CD4-positive, alpha-beta T cell treated with Interleukin-17A for 4 hours (primary cell): ENCODE results near the gene SKI.

Experiments
- DNase-seq: peaks from one replicate; pipeline ENCODE4 v3.0.0-alpha.2; 2020; ENCODE audit warnings: mixed read lengths

SKI gene

GRCh38 chr1:2210786-2211185 is 17.3 kb upstream of the SKI start:
- DNase-seq, result no peak

DNA sequence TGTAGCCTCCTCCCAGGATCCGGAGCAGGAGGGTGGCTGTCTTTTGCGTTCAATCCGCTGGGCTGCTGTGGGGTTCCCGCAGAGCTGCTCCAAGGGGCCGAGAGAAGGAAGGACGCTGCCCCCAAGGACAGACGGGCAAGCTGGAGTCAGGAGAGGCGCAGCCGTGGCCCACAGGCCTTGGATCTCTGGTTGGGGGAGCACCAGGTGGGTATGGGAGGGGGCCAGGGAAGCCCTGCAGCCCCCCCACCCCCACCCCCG is 15.9 kb upstream of the SKI start:
- DNase-seq, result no peak

DNA sequence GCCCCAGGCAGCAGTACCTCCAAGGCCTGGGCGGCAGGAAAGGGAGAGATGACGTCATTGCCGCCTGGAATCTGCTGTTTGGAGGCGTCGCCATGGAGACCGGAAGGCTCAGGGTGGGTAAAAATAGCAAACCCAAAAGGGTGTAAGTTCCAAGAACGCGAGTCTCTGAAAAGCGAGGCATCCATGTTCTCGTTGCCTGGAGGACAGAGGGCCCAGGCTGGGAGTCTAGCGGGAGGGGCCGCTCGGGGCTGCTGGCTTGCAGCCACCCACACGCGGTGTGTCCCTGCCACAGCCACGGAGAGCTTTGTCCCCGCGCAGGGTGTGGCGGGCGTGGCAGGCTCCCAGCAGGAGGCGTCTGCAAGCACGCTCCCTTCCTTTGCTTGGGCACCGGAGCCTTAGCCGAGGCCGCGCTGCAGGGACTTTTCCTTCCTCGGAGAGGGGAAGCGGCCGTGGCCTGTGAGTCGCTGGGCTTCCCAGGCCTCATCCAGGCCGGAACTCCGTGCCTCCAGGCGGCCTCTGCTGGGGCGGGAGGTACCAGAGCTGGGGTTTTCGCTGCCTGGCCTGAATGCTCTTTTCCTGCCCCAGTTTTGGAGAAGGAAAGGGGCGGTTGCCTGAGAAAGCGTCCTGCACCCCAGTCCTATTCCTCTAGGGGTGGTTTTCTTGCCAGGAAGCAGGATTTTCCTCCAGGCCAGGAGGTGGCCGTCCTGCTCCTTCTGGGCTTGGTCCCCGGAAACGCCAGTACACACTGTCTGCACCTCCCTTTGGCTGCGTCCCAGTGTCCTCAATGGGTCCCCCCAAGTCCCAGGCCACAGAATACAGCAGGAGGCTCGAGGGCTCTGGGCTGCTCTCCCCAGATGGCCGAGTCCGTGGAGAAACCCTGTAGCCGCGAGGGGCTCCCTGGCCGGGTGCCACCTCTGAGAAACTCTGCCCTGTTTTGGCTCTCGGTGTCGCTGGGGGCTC is 15.3 kb upstream of the SKI start:
- peak; percentile 75 for DNase-seq

DNA sequence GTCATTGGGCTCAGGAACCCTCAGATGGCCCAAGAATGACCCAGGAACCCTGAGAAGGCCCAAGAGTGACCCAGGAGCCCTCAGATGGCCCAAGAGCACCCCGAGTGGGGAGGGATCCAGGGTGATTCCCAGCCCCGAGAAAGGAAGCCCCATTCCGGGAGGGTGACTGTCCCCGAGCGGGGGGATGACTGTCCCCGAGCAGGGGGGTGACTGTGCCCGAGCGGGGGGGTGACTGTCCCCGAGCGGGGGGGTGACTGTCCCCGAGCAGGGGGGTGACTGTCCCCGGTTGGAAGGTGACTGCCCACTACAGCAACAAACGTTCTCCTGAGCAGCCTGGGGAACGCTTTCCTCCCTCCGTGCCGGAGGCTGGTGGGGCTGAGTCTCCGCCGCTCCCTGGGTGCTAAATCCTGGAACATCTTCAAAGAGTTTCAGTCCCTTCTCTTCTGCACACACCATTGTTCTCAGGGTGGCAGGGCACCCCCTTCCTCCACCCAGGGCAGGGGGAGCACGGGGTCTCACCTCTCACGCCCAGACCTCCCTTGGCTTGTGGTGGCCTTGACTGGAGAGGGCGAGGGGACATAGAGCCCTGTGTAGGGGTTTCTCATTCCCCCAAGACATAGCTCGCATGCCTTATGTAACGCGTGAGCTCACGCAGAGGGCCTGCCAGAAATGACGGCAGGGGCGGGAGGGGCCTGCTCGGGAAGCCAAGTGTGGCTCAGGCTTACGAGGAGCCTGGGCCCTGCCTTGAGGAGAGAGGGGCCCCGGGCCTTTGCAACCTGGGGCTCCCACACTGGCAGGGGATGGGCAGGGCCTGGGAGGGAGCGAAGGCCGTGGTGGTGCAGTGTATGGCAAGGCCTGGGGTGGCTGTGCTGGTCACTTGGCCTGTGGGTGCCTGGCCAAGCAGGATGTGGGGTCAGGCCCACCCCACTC is 14.3 kb upstream of the SKI start:
- no peak for DNase-seq

DNA sequence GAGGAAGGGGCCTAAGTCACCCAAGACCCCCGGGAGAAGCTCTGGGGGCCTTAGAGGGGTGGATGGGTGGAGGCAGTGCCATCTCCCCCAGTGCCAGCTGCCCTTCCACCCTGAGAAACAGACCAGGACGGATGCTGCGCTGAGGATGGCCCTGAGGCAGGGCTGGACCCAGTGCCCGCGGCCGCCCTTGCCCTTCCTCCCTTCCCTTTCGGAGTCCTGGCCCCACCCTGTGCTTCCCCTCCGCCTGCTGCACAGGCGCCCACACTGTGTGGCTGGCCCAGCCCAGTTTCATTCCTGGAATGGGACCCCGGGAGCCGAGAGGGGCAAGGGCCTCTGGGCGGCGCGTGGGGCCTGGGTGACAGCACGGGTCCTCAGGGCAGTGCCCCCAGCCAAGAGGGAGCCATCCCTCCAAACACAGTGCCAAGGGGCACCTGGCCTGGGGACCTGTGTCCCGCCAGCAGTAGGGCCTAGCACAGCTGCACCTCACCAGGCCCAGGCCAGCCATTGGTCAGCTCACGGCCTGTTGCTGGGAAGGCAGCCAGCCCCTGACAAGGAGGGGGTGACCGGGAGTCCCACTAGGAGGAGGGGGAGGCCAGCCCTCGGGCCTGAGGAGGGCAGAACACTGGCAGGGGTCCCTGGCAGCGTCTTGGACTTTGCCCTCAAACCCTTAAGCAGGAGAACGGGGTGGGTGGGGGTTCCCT is 13.4 kb upstream of the SKI start:
- DNase-seq, result no peak

- no peak for DNase-seq
Observed at GRCh38 chr1:2215329-2215728, 12.8 kb upstream of the SKI start.

DNA sequence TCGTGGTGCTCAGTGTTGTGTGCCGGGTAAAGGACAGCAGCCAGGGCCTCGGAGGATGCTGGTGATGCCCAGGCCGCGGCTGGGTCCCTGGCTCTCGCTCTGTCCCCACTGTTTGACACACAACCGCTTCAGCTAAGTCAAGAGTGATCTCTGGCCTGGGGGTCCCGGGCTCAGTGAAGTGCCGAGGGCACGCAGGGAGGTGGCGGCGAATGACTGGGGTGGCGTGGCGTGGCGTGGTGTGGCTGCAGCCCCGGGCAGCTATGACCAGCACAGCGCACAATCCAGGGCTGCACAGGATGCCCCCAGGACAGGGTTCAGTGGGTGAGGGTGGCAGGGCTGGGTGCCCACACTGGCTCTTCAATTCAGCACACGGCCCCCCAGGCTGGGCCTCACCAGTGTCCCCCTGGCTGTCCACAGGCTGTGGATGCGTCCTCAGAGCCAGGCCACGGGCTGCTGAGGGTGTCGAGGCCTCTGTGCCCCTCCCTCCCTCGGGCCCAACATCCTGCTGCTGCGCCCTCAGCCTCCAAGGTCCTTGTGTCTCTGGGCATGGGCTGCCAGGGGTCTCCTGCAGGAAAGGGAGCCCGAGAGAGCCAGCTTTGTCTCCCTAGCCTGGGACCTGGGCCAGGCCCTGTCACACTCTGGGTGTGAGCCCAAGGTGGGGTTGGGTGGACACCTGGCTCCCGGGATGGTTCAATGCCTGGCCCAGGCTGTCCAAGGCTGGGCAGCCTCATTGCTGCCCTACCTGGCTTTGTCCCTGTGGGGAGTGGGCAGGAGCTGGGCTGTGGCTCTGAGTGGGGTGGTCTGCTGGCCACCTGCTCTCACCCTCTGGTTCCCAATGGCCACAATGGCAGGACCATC is 12.0 kb upstream of the SKI start:
- DNase-seq, result no peak

DNA sequence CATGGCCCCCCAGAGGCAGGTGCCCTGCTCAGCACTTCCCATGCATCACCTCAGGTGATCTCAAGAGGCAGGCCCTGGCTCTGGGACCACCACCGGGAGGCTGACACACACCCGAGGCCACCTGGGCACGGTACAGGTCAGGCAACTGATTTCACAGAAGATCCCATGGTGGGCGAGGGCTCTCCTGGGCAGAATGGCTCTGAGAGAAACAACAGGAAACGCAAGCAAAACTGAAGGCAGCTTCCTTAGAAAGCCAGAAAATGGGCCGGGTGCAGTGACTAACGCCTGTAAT is 11.4 kb upstream of the SKI start:
- no peak for DNase-seq

DNA sequence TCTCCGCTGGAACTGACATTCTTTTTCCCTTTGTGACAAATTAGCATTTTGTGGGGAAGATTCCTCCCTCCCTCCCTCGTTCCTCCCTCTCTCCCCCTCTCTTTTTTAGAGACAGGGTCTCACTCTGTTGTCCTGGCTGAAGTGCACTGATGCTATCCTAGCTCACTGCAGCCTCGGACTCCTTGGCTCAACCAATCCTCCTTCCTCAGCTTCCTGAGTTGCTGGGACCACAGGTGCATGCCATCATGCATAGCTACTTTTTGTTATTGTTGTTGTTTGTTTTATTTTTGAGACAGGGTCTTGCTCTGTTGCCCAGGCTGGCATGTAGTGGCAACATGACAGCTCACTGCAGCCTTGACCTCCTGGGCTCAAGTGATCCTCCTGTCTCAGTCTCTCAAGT is 6.8 kb upstream of the SKI start:
- DNase-seq, result no peak

DNA sequence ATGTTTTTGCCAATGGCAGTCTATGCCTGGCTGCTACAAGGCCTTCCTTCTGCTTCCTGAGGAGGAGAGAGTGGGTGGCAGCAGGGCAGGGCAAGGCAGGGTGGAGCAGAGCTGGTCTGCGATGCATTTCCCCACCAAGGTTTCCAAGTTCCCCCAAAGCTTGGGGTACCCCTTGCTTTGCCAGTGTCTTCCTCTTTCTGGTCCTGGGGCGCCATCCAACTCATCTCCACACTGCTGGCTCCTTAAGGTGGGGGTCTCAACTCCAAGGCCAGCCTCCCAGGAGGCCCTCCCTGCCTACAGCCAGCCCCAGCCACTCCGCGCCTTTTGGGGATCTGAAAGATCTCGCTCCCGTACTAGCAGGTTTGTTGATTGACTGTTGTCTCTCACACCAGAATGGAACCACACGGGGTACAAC is 3.9 kb upstream of the SKI start:
- DNase-seq, result no peak

- no peak for DNase-seq
Observed at GRCh38 chr1:2224631-2225428, 3.3 kb upstream of the SKI start.

GRCh38 chr1:2226525-2227345 is 1.4 kb upstream of the SKI start:
- no peak for DNase-seq

DNA sequence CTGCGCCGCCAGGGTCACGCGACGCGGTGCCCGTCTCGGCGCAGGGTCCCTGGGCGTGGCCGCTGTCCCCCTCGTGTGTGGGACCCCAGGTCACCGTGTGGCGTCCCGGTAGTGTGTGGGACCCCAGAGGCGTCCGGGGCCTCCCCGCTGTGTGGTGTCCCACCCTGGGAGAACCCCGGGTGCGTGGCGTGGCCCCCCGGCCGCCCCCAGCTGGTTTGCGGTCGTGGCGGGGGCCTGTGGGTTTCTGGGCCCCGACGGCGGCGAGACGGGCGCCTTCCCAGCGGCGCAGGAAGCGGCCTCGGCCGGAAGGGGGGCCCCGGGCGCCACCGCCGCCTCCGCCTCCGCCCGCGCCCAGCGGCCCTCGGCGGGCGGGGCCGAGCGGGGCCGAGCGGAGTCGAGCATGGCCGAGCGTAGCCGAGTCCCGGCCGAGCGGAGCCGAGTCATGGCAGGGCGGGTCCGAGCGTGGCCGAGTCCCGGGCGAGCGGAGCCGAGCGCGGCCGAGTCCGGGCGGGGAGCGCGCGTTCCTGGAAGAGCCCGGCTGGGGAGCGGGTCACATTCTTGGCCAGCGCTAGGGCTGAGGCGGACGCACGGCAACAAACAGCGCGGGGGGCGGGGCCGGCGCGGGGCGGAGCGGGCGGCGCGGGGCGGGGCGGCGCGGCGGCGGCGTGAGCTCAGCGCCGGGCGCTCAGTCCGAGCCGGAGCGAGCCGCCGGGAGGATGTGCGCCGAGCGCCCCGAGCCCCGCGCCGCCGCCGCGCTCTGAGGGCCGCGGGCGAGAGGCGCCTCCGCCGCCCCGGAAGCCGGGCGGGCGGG is 568 bp upstream of the SKI start:
- peak; percentile 96 for DNase-seq

DNA sequence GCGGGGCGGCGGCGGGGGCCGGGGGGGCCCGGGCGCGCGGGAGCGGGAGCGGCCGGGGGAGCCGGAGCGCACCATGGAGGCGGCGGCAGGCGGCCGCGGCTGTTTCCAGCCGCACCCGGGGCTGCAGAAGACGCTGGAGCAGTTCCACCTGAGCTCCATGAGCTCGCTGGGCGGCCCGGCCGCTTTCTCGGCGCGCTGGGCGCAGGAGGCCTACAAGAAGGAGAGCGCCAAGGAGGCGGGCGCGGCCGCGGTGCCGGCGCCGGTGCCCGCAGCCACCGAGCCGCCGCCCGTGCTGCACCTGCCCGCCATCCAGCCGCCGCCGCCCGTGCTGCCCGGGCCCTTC is 546 bp downstream of the SKI start:
- DNase-seq, result no peak

- DNase-seq, result peak; percentile 70
Observed at GRCh38 chr1:2229037-2229864, 1.1 kb downstream of the SKI start.

GRCh38 chr1:2229911-2230731 is 2.0 kb downstream of the SKI start:
- DNase-seq, result peak; percentile 39

DNA sequence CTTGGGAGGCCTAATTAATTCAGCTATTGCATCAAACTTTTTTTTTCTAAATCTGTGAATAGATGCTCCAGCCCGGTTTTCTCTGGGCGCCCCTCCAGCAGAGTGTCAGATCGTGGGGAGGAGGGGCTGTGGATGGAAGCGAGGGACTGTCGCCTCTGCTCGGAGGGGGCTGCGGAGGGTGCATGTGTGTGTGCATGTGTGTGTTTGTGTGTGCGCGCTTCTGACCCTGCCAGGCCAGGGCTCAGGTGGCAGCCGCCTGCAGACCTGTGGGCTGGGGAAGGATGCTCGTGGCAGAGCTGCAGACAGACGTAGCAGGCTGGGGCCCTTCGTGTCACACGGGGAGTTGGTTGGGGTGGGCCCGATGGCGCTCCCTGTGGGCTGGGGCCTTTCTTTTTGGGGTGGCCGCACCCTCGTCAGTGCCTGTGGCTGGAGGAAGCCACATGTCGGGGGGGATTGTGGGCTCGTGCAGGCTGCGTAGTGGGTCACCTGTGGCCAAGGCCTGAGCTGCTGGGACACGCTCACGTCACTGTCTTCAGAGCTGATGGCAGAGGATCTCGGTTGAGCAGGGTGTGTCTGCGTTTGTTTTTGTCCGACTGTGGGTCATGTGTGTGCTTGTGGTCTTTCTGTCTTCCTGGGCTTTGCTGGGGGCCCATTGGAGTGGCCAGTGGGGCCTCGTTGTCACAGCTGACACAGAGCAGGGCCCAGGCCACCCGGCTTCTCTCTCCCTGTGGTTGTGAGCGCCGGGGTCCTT is 2.8 kb downstream of the SKI start:
- peak; percentile 65 for DNase-seq
